GM19328 (cell line): Measurements from ENCODE around the gene USP4.
"Not testable (repeated sequence)": the region's sequence is repeated elsewhere in the genome, so short reads cannot be mapped to it uniquely, and the experiment has no call there.

Experiments used
- ATAC-seq: cut with Tn5 transposase; IDR thresholded peaks from one replicate; pipeline ENCODE4 v1.9.1; 2021; ENCODE audit warnings: mild to moderate bottlenecking, moderate library complexity; ENCODE audit not compliant: unreplicated experiment

Gene USP4

GRCh38 chr3:49255112-49255511 lies 84.7 kb downstream of the USP4 start:
- no peak for ATAC-seq

- ATAC-seq = no peak
Measured at GRCh38 chr3:49253512-49253911, 86.3 kb downstream of the USP4 start.

GRCh38 chr3:49248840-49249227 lies 91.0 kb downstream of the USP4 start:
- ATAC-seq = no peak

- no peak for ATAC-seq
Measured at GRCh38 chr3:49244581-49245205, 95.2 kb downstream of the USP4 start.

GRCh38 chr3:49240091-49240490 lies 99.8 kb downstream of the USP4 start:
- not testable (repeated sequence) for ATAC-seq

- no peak for ATAC-seq
Measured at GRCh38 chr3:49238274-49239127, 101.4 kb downstream of the USP4 start.

- ATAC-seq = no peak
Measured at GRCh38 chr3:49237344-49237743, 102.5 kb downstream of the USP4 start.

GRCh38 chr3:49236226-49236625 lies 103.6 kb downstream of the USP4 start:
- no peak for ATAC-seq

- ATAC-seq = not testable (repeated sequence)
Measured at GRCh38 chr3:49228817-49229216, 111.0 kb downstream of the USP4 start.
